Measurements from ENCODE around the gene KIAA1328. TPM values are rescaled to one million over a fixed set of nuclear protein-coding genes. Genes with fewer than 3 reads are reported as not detected.

KIAA1328 gene
- total RNA-seq, 1 donor from 2014 or later = 9.5 TPM

- Mint-ChIP-seq H3K4me3 (ENCODE audit: unreplicated experiment) (no peak overlapping the region), H3K27me3 (ENCODE audit: unreplicated experiment) (no peaks in the 10 kb centered on the region), H3K9me3 (ENCODE audit: unreplicated experiment) (no peaks in the 10 kb centered on the region), H3K27ac (ENCODE audit: unreplicated experiment) (no peak overlapping the region), H3K4me1 (ENCODE audit: low read depth, unreplicated experiment) (peaks cover 7% of the 10 kb centered on the region), H3K36me3 (ENCODE audit: unreplicated experiment) (no peaks in the 10 kb centered on the region)
- TF ChIP-seq, protein P1, sequence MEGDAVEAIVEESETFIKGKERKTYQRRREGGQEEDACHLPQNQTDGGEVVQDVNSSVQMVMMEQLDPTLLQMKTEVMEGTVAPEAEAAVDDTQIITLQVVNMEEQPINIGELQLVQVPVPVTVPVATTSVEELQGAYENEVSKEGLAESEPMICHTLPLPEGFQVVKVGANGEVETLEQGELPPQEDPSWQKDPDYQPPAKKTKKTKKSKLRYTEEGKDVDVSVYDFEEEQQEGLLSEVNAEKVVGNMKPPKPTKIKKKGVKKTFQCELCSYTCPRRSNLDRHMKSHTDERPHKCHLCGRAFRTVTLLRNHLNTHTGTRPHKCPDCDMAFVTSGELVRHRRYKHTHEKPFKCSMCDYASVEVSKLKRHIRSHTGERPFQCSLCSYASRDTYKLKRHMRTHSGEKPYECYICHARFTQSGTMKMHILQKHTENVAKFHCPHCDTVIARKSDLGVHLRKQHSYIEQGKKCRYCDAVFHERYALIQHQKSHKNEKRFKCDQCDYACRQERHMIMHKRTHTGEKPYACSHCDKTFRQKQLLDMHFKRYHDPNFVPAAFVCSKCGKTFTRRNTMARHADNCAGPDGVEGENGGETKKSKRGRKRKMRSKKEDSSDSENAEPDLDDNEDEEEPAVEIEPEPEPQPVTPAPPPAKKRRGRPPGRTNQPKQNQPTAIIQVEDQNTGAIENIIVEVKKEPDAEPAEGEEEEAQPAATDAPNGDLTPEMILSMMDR (IDR thresholded peaks at IDR 0.05; ENCODE audit: partially characterized antibody, unreplicated experiment) = no peak
- no peak for DNase-seq
Observed at GRCh38 chr18:37144921-37145320, 316.0 kb downstream of the KIAA1328 start.

DNA sequence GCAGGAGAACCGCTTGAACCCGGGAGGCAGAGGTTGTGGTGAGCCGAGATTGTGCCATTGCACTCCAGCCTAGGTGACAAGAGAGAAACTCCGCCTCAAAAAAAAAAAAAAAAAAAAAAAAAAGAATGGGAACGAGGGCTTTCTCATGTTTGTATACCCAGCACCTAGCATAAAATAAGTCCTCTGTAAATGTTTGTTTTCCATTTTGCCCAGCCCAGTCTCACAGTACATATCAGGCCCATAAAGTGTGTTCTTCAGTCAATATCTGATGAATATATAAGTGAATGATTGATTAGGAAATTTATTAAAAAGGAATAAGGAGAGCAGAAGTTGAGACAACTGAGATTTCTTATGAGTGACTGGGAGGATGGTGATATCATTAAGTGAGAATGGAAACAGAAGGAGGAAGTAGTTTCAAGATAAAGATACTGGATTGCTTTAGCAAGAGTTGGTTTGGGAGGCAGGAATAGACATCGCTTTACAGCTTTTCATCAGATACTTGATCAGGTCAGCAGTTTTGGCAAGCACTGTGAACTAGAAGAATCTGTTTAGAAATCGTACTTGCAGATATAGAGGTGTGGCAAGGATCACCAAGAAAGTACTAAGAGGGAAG is 327.5 kb downstream of the KIAA1328 start:
- no peaks in the 10 kb centered on the region for H3K36me3 Mint-ChIP-seq (ENCODE audit: unreplicated experiment)
- H3K4me1 Mint-ChIP-seq (ENCODE audit: low read depth, unreplicated experiment) = no peaks in the 10 kb centered on the region
- no peaks in the 10 kb centered on the region for H3K27me3 Mint-ChIP-seq (ENCODE audit: unreplicated experiment)
- no peak for DNase-seq
- peaks cover 1% of the 10 kb centered on the region for H3K9me3 Mint-ChIP-seq (ENCODE audit: unreplicated experiment)
- TF ChIP-seq, protein P1 (IDR thresholded peaks at IDR 0.05; ENCODE audit: partially characterized antibody, unreplicated experiment) = no peak
- no peak overlapping the region for H3K4me3 Mint-ChIP-seq (ENCODE audit: unreplicated experiment)
- no peak overlapping the region for H3K27ac Mint-ChIP-seq (ENCODE audit: unreplicated experiment)

DNA sequence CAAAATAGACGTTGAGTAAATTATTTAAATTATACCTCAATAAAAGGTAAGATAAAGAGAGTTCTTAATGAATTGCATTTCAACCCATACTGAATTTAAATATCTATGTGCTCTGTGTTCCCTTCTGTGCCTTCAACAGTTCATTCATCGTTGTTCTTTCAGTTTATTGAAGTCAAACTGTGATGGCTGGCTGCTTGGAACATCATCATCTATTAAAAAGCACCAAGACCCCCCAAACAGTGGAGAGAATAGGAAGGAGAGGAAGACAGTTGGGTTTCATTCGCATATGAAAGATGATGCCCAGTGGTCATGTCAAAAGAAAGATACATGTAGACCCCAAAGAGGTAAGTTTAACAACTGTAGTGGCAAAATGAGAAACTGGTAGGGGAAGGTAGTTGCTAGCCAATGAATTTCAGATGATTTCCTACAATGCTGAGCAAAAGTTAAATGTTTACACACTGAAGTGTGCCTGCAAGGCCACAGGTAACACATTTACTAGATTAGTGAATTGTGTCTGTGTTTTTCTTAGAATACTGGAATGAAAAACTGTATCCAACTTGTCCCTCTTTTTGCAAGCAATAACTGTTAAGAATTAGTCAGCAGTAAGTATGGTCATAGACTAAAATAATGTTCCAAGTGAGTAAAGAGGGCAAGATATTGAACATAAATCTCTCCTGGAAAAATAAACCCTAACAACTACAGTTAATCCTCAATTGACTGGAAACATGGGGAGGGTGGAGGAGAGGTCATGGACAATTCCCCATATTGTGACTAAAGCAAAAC is 331.3 kb downstream of the KIAA1328 start:
- no peak for DNase-seq
- peaks cover 3% of the 10 kb centered on the region for H3K9me3 Mint-ChIP-seq (ENCODE audit: unreplicated experiment)
- no peaks in the 10 kb centered on the region for H3K36me3 Mint-ChIP-seq (ENCODE audit: unreplicated experiment)
- H3K27me3 Mint-ChIP-seq (ENCODE audit: unreplicated experiment) = no peaks in the 10 kb centered on the region
- TF ChIP-seq, protein P1 (IDR thresholded peaks at IDR 0.05; ENCODE audit: partially characterized antibody, unreplicated experiment) = no peak
- no peak overlapping the region for H3K27ac Mint-ChIP-seq (ENCODE audit: unreplicated experiment)
- no peak overlapping the region for H3K4me3 Mint-ChIP-seq (ENCODE audit: unreplicated experiment)
- H3K4me1 Mint-ChIP-seq (ENCODE audit: low read depth, unreplicated experiment) = no peaks in the 10 kb centered on the region

DNA sequence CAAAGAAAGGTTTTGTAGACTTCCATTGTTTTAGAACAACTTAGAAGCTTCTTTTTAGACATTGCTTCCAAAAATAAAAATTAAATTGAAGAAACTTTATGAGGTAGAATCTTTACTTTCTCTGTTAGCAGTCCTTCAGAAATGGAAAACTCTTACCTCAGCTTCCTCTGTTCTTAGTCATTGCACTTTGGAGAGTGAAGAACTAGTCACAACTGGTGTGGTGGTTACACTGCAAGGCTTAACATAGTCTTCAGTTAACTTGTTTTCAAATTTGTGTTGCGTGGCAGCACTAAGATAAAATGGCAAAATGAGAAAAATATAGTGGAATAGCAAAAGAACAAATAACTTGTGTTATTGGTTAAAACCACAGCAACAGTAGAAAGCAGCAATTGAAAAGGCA is 332.6 kb downstream of the KIAA1328 start:
- Mint-ChIP-seq H3K4me1 (ENCODE audit: low read depth, unreplicated experiment) (no peaks in the 10 kb centered on the region), H3K27ac (ENCODE audit: unreplicated experiment) (no peak overlapping the region), H3K27me3 (ENCODE audit: unreplicated experiment) (no peaks in the 10 kb centered on the region), H3K9me3 (ENCODE audit: unreplicated experiment) (peaks cover 3% of the 10 kb centered on the region), H3K36me3 (ENCODE audit: unreplicated experiment) (no peaks in the 10 kb centered on the region), H3K4me3 (ENCODE audit: unreplicated experiment) (no peak overlapping the region)
- TF ChIP-seq, protein P1 (IDR thresholded peaks at IDR 0.05; ENCODE audit: partially characterized antibody, unreplicated experiment) = no peak
- DNase-seq = no peak

- H3K27me3 Mint-ChIP-seq (ENCODE audit: unreplicated experiment) = no peaks in the 10 kb centered on the region
- H3K9me3 Mint-ChIP-seq (ENCODE audit: unreplicated experiment) = peaks cover 3% of the 10 kb centered on the region
- H3K27ac Mint-ChIP-seq (ENCODE audit: unreplicated experiment) = no peak overlapping the region
- DNase-seq = no peak
- H3K4me1 Mint-ChIP-seq (ENCODE audit: low read depth, unreplicated experiment) = peaks cover 4% of the 10 kb centered on the region
- H3K36me3 Mint-ChIP-seq (ENCODE audit: unreplicated experiment) = no peaks in the 10 kb centered on the region
- TF ChIP-seq, protein P1 (IDR thresholded peaks at IDR 0.05; ENCODE audit: partially characterized antibody, unreplicated experiment) = no peak
- no peak overlapping the region for H3K4me3 Mint-ChIP-seq (ENCODE audit: unreplicated experiment)
Observed at GRCh38 chr18:37162551-37162950, 333.6 kb downstream of the KIAA1328 start.
